ENCODE results near the gene GYPE.

GRCh38 chr4:143858456-143858855 lies 46.9 kb downstream of the GYPE start:
- TF ChIP-seq, protein P1, sequence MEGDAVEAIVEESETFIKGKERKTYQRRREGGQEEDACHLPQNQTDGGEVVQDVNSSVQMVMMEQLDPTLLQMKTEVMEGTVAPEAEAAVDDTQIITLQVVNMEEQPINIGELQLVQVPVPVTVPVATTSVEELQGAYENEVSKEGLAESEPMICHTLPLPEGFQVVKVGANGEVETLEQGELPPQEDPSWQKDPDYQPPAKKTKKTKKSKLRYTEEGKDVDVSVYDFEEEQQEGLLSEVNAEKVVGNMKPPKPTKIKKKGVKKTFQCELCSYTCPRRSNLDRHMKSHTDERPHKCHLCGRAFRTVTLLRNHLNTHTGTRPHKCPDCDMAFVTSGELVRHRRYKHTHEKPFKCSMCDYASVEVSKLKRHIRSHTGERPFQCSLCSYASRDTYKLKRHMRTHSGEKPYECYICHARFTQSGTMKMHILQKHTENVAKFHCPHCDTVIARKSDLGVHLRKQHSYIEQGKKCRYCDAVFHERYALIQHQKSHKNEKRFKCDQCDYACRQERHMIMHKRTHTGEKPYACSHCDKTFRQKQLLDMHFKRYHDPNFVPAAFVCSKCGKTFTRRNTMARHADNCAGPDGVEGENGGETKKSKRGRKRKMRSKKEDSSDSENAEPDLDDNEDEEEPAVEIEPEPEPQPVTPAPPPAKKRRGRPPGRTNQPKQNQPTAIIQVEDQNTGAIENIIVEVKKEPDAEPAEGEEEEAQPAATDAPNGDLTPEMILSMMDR (IDR thresholded peaks at IDR 0.05; ENCODE audit: insufficient read depth, low read length), result no peak
- no peak for TF ChIP-seq SPI1 (IDR thresholded peaks at IDR 0.05; ENCODE audit: borderline replicate concordance, low read depth)
- TF ChIP-seq POLR2AphosphoS5 (IDR thresholded peaks at IDR 0.05; ENCODE audit: low read depth), result no peak
- TF ChIP-seq, protein P2, sequence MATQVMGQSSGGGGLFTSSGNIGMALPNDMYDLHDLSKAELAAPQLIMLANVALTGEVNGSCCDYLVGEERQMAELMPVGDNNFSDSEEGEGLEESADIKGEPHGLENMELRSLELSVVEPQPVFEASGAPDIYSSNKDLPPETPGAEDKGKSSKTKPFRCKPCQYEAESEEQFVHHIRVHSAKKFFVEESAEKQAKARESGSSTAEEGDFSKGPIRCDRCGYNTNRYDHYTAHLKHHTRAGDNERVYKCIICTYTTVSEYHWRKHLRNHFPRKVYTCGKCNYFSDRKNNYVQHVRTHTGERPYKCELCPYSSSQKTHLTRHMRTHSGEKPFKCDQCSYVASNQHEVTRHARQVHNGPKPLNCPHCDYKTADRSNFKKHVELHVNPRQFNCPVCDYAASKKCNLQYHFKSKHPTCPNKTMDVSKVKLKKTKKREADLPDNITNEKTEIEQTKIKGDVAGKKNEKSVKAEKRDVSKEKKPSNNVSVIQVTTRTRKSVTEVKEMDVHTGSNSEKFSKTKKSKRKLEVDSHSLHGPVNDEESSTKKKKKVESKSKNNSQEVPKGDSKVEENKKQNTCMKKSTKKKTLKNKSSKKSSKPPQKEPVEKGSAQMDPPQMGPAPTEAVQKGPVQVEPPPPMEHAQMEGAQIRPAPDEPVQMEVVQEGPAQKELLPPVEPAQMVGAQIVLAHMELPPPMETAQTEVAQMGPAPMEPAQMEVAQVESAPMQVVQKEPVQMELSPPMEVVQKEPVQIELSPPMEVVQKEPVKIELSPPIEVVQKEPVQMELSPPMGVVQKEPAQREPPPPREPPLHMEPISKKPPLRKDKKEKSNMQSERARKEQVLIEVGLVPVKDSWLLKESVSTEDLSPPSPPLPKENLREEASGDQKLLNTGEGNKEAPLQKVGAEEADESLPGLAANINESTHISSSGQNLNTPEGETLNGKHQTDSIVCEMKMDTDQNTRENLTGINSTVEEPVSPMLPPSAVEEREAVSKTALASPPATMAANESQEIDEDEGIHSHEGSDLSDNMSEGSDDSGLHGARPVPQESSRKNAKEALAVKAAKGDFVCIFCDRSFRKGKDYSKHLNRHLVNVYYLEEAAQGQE (IDR thresholded peaks at IDR 0.05; ENCODE audit: insufficient replicate concordance, low read depth), result no peak
- TF ChIP-seq GABPA (IDR thresholded peaks at IDR 0.05; ENCODE audit: low read depth), result no peak
